Measurements from ENCODE around the gene ARID1B. TPM values are rescaled to one million over a fixed set of nuclear protein-coding genes. Genes with fewer than 3 reads are reported as not detected.

ARID1B gene
- total and polyA plus RNA-seq, 7 donors = 8.4 to 115 (median 69.6) TPM

- TF ChIP-seq POLR2A (IDR thresholded peaks at IDR 0.05) = no peak
- TF ChIP-seq CTCF (IDR thresholded peaks at IDR 0.05) = no peak
- no peak for TF ChIP-seq EP300 (IDR thresholded peaks at IDR 0.05)
- TF ChIP-seq POLR2AphosphoS5 (IDR thresholded peaks at IDR 0.05) = no peak
- Histone ChIP-seq H3K4me3 (no peak overlapping the region), H3K27me3 (no peaks in the 10 kb centered on the region), H3K36me3 (no peaks in the 10 kb centered on the region), H3K27ac (no peak overlapping the region), H3K9me3 (no peaks in the 10 kb centered on the region), H3K4me1 (peaks cover 0 to 25% (median 13%) of the 10 kb centered on the region in 4 donors)
- DNase-seq = no peak
- WGBS, 2 donors = 96 to 98% methylated on average over 1 of the region's 1 CpG
- intact Hi-C loops (cut with DNase I) = no loop called here
These were observed 269.6 kb downstream of the ARID1B start for GRCh38 chr6:157046776-157047175.

- DNase-seq = no peak
- WGBS, 2 donors = 93 to 94% methylated on average over 4 of the region's 4 CpGs
- intact Hi-C loops (cut with DNase I) = no loop called here
- no peaks in the 10 kb centered on the region for H3K27me3 ChIP-seq
- peaks cover 0 to 25% (median 13%) of the 10 kb centered on the region in 4 donors for H3K4me1 ChIP-seq
- no peak for TF ChIP-seq POLR2A (IDR thresholded peaks at IDR 0.05)
- TF ChIP-seq CTCF (IDR thresholded peaks at IDR 0.05) = no peak
- TF ChIP-seq EP300 (IDR thresholded peaks at IDR 0.05) = no peak
- TF ChIP-seq POLR2AphosphoS5 (IDR thresholded peaks at IDR 0.05) = no peak
- H3K36me3 ChIP-seq = no peaks in the 10 kb centered on the region
- no peak overlapping the region for H3K27ac ChIP-seq
- H3K4me3 ChIP-seq = no peak overlapping the region
- no peaks in the 10 kb centered on the region for H3K9me3 ChIP-seq
These were observed 270.1 kb downstream of the ARID1B start for GRCh38 chr6:157047328-157047727.

GRCh38 chr6:157047951-157048350 is 270.8 kb downstream of the ARID1B start:
- H3K9me3 ChIP-seq = no peaks in the 10 kb centered on the region
- no peak for TF ChIP-seq POLR2AphosphoS5 (IDR thresholded peaks at IDR 0.05)
- no peak for TF ChIP-seq CTCF (IDR thresholded peaks at IDR 0.05)
- TF ChIP-seq EP300 (IDR thresholded peaks at IDR 0.05) = no peak
- TF ChIP-seq POLR2A (IDR thresholded peaks at IDR 0.05) = no peak
- no peak overlapping the region for H3K27ac ChIP-seq
- no peak overlapping the region for H3K4me3 ChIP-seq
- H3K4me1 ChIP-seq = peaks cover 0 to 25% (median 13%) of the 10 kb centered on the region in 4 donors
- no peaks in the 10 kb centered on the region for H3K36me3 ChIP-seq
- no peaks in the 10 kb centered on the region for H3K27me3 ChIP-seq
- no peak for DNase-seq
- intact Hi-C loops (cut with DNase I) = no loop called here
- WGBS, 2 donors = 67 to 76% methylated on average over 2 of the region's 2 CpGs

- TF ChIP-seq EP300 (IDR thresholded peaks at IDR 0.05) (no peak), POLR2AphosphoS5 (IDR thresholded peaks at IDR 0.05) (no peak), POLR2A (IDR thresholded peaks at IDR 0.05) (no peak), CTCF (IDR thresholded peaks at IDR 0.05) (no peak)
- Histone ChIP-seq H3K9me3 (no peaks in the 10 kb centered on the region), H3K36me3 (no peaks in the 10 kb centered on the region), H3K4me3 (no peak overlapping the region), H3K4me1 (peaks cover 0 to 25% (median 13%) of the 10 kb centered on the region in 4 donors), H3K27me3 (no peaks in the 10 kb centered on the region), H3K27ac (no peak overlapping the region)
- intact Hi-C loops (cut with DNase I) = no loop called here
- no peak for DNase-seq
- 88 to 90% methylated on average over 5 of the region's 5 CpGs for WGBS, 2 donors
These were observed 272.0 kb downstream of the ARID1B start for GRCh38 chr6:157049133-157049532.
